ENCODE results near the gene NTHL1. TPM values are rescaled to one million over a fixed set of nuclear protein-coding genes. Genes with fewer than 3 reads are reported as not detected.

The NTHL1 gene
- total and polyA plus RNA-seq, 10 of the 15 experiments (the other 5 are each of a cell fraction or from before 2014, with no cell fraction given), result 0.85 to 54.7 (median 39.0) TPM

DNA sequence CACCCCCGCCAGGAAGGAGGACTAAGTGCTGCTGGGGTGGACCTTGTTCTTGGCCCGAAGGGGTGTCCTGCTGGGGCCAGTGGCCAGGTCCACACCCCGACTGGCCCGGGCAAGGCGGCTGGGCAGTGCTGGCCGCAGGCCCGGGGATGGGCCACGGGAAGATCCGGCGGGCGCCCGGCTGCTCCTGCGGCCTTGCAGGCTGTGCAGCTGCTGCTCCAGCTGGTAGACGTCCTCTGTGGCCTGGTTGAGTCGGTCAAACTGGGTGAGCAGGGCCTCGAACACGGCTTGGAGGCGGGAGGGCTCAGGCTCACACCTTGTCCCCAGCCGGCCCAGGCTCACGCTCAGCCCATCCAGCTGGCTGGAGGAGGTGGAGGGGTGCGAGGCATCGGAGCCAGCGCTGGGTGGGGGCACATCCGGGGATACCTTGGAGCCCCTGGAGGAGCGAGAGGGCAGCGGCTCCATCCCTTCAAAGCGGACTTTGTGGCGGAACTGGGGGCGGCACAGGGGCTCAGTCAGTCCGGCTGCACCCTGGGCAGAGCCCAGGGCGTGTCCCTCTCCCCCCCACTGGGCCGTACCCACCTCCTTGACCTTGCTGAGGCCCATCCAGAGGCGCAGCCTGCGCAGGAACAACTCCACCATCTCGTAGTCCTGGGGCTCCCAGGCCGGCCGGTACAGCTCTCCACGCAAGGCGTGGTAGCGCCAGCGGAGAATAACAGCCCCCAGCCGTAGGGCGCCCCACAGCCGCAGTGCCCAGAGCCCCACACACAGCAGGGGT, 42.3 kb upstream of the NTHL1 start:
- in situ Hi-C loops (cut with MboI), result loop anchor here (10.0 kb wide), 1 partner anchor 55 kb away; the partner anchor contains the start of gene RAB26
- ChIA-PET CTCF (interaction anchor here (3.1 kb wide), 1 partner anchor 50 kb away, joined by 9 read pairs; no protein-coding TSS in a partner anchor), RAD21 (ENCODE audit: unreplicated experiment) (interaction anchor here (1.4 kb wide), 1 partner anchor 68 kb away, joined by 3 read pairs; no protein-coding TSS in a partner anchor), SMC1A (ENCODE audit: uncharacterized antibody, unreplicated experiment) (no interaction called here), POLR2A (no interaction called here)
- Histone ChIP-seq H3K27ac (ENCODE audit: control insufficient read depth, insufficient read depth) (no peak overlapping the region), H3K79me2 (ENCODE audit: control insufficient read depth, insufficient read depth, low read length) (no peaks in the 10 kb centered on the region), H2AFZ (ENCODE audit: control insufficient read depth, low read depth, low read length) (no peak overlapping the region), H3K9ac (ENCODE audit: control insufficient read depth, insufficient read depth, low read length) (no peak overlapping the region), H3K4me3 (no peak overlapping the region), H3K4me1 (ENCODE audit: control insufficient read depth, insufficient read depth, low read length) (no peaks in the 10 kb centered on the region), H3K27me3 (replicated peaks in 1 of 2; ENCODE audit: control insufficient read depth in 2 of 2, insufficient read depth in 2 of 2, low read length in 1 of 2) (no peaks in the 10 kb centered on the region), H3K36me3 (ENCODE audit: control insufficient read depth in 2 of 2, insufficient read depth in 2 of 2, low read length in 1 of 2) (peaks cover 0 to 6% of the 10 kb centered on the region in 2 experiments; a peak in 2 of 4 replicates), H3K9me3 (replicated peaks; ENCODE audit: control insufficient read depth, insufficient read depth, low read length) (no peaks in the 10 kb centered on the region), H4K20me1 (ENCODE audit: control insufficient read depth, insufficient read depth) (no peaks in the 10 kb centered on the region), H3K4me2 (ENCODE audit: control insufficient read depth, insufficient read depth) (no peak overlapping the region)
- TF ChIP-seq ZNF217 (IDR thresholded peaks at IDR 0.05) (no peak), ZNF207 (IDR thresholded peaks at IDR 0.05; ENCODE audit: borderline replicate concordance) (no peak), POLR2A (IDR thresholded peaks at IDR 0.05; ENCODE audit: low read depth, low read length) (peak; percentile 23), BRCA1 (IDR thresholded peaks at IDR 0.05; ENCODE audit: low read depth, low read length) (no peak), POLR2AphosphoS2 (IDR thresholded peaks at IDR 0.05; ENCODE audit: low read depth, low read length) (no peak), SIX5 (IDR thresholded peaks at IDR 0.05; ENCODE audit: low read depth, low read length, severe bottlenecking) (no peak)
- TF ChIP-seq, protein P1, sequence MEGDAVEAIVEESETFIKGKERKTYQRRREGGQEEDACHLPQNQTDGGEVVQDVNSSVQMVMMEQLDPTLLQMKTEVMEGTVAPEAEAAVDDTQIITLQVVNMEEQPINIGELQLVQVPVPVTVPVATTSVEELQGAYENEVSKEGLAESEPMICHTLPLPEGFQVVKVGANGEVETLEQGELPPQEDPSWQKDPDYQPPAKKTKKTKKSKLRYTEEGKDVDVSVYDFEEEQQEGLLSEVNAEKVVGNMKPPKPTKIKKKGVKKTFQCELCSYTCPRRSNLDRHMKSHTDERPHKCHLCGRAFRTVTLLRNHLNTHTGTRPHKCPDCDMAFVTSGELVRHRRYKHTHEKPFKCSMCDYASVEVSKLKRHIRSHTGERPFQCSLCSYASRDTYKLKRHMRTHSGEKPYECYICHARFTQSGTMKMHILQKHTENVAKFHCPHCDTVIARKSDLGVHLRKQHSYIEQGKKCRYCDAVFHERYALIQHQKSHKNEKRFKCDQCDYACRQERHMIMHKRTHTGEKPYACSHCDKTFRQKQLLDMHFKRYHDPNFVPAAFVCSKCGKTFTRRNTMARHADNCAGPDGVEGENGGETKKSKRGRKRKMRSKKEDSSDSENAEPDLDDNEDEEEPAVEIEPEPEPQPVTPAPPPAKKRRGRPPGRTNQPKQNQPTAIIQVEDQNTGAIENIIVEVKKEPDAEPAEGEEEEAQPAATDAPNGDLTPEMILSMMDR (IDR thresholded peaks at IDR 0.05 in 2 of 3, conservative IDR thresholded peaks at IDR 0.05 in 1 of 3; ENCODE audit: control insufficient read depth in 2 of 3, extremely low read depth in 1 of 3, insufficient read depth in 1 of 3, low read depth in 3 of 3, low read length in 3 of 3), result no peak
- no TSS peak for BruUV-seq (replicated peaks)
- ATAC-seq, result no peak
- FAIRE-seq, result no peak
- DNase-seq (ENCODE audit: low read depth, low spot score), result no peak
- intact Hi-C loops (cut with micrococcal nuclease; ENCODE audit: unreplicated experiment), result no loop called here
- 94% methylated on average over 41 of the region's 44 CpGs for whole genome bisulfite sequencing (ENCODE audit: insufficient coverage, insufficient replicate concordance, low lambda C conversion rate, missing lambda C conversion rate)
